GM23248 (cell line): ENCODE measurements around the gene PREB.

Source experiments
- EZH2 ChIP-seq: fragments of 200-600 bp; sonication (generic); IDR thresholded peaks from 2 replicates; pipeline ENCODE4 v1.6.1; 2018; ENCODE audit warnings: antibody characterized with exemption, mild to moderate bottlenecking; ENCODE audit not compliant: insufficient read depth, poor library complexity, severe bottlenecking
- EZH2phosphoT487 ChIP-seq: fragments of 200-600 bp; sonication (generic); IDR thresholded peaks from 2 replicates; pipeline ENCODE4 v1.6.1; 2018; ENCODE audit warnings: antibody characterized with exemption, moderate library complexity, mild to moderate bottlenecking, low read depth; ENCODE audit not compliant: insufficient read depth

DNA sequence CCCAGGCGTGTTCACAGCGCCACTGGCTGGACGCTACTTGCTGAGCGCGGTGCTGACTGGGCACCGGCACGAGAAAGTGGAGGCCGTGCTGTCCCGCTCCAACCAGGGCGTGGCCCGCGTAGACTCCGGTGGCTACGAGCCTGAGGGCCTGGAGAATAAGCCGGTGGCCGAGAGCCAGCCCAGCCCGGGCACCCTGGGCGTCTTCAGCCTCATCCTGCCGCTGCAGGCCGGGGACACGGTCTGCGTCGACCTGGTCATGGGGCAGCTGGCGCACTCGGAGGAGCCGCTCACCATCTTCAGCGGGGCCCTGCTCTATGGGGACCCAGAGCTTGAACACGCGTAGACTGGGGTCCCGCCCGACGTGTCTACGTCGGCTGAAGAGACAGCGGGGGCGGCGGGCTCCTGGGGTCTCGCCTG is 48.8 kb downstream of the PREB start:
- TF ChIP-seq EZH2 (no peak), EZH2phosphoT487 (no peak)
